GM18498 (cell line): Measurements from ENCODE around the gene TUBGCP2.

ENCODE experiments used
- ATAC-seq: cut with Tn5 transposase; IDR thresholded peaks from one replicate; pipeline ENCODE4 v1.9.1; 2021; ENCODE audit warnings: mild to moderate bottlenecking, moderate library complexity; ENCODE audit not compliant: unreplicated experiment

The TUBGCP2 gene

DNA sequence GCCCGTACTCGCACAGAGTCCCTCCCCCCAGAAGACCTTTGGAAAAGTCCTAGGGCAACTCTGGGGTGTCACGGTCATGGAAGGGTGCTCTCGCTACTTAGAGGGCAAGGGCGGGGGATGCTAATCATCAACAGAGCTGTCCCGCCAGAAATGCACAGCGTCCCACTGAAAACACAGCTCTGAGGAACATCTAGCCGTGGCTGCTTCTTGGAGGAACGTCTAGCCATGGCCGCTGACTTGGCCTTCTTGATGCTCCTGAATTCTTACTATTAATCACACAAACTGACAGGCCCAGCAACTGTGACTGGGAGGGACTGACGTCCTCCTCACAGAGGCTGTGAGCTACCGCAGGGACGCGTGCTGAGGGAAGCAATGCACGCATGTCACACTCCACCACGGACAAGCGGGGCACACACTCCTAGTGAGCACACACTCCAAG is 1.7 kb downstream of the TUBGCP2 start:
- ATAC-seq: no peak

DNA sequence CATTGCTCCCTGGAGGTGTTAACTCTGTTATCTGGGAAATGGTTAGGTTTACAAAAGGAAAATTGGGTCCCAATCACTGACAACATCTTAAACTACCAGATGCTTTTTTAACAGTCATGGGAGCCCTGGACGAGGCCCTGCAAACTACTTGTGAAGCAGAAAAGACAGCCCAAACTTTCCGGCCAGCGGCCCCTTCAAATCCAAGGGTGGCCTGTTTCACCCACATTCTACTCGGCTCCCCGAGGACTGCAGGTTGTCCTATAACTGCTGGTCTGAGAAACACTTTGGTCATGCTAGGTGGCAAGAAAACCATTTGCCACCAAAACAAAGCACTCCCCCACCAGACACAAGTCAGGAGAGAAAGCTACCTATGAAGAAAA is 2.6 kb downstream of the TUBGCP2 start:
- ATAC-seq: no peak

DNA sequence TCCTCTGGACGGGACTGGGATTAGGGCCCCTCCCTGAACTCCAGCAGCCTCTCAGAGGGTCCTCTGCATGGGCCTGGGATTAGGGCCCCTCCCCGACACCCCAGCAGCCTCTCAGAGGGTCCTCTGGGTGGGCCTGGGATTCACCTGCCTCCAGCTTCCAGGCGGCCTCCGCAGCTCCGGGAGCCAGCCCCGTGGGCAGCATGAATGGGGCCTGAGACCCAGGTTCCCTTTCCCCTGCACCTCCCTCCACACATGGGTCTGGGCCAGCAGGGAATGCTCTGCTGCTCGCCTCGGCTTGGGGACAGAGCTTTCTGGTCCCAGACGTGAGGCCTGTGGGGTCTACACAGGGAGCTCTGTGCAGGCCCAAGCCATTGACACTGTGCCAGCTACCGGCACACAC is 5.5 kb downstream of the TUBGCP2 start:
- no peak for ATAC-seq

DNA sequence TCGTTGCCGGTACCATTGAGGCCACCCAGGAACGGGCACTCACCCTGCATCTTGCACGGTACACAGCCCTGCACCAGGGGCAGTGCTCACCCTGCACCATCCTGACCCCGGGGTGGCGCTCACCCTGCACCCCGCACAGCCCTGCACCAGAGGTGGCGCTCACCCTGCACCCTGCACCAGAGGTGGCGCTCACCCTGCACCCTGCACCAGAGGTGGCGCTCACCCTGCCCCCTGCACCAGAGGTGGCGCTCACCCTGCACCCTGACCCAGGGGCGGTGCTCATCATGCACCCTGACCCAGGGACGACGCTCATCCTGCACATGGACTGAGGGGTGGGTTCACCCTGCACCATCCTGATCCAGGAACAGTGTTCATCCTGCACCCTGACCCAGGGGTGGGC is 6.4 kb downstream of the TUBGCP2 start:
- no peak for ATAC-seq

DNA sequence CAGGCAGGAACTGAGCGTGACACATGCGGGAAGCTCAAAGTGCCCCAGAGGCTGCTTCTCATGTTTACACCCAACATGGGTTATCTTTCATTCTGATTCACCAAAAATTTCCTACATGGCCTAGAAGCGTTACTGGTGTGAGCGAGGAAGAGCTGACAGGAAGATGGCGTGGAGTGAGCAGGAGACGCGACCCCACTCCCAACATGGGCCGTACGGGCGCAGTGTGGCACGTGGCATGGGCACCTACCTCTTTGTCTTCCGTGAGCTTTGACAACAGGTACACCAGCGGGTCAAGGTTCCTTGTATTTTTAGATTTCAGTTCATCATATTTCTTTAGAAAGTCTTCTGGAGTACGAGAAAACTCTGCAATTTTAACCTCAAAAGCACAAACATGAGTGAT is 8.9 kb downstream of the TUBGCP2 start:
- no peak for ATAC-seq

DNA sequence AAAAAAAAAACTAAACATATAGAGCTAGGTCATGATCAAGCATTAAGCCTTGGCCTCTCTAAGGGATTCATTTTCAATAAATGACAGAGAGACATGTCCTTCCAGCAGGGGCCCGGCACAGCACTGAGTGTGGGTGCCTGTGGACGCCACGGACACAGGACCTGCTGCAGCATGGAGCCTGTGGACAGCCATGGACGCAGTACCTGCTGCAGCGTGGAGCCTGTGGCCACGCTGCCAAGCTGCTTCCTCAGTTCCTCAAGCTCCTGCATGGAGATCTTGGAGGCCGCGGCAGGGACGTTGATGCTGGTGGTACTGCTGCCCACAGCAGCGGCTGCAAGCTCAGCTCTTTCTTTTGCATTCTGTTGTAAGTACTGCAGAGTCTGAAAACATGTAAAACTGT is 9.4 kb downstream of the TUBGCP2 start:
- no peak for ATAC-seq

DNA sequence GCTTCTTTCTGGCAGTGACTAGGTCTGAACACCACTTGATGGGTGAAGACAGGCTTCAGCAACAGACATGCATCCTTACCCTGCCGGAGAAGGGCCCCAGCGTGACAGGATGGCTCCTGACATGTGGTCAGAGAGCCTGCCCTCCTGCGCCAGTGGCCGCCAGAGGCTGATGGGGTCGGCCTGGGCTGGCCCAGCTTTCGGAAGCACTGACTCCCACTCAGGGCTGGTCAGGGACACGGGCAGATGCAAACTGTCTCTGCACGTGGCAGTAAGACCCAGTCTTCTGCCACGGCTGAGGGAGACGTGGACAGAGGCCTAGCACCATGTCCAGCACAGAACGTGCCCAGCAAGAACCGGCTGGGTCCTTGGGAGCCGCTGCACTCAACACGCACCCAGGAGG is 10.2 kb downstream of the TUBGCP2 start:
- no peak for ATAC-seq

DNA sequence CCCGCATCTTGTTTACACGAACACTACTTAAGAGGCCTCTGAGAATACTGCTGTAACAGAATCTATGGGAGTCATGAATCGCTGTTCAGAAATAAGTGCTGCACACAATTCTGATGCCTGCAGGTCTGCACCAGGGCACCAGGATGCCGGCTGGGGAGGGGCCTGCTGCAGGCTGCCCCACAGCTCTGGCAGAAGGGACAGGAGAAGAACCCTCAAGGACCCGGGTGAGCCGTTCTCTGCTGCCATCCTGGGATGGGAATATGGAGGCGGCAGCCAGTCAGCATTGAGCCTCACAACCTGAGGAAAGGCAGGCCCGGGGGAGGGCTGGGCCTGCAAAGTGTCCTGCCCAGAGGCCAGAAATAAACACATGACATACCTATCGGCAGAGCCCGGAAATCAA is 11.2 kb downstream of the TUBGCP2 start:
- no peak for ATAC-seq

DNA sequence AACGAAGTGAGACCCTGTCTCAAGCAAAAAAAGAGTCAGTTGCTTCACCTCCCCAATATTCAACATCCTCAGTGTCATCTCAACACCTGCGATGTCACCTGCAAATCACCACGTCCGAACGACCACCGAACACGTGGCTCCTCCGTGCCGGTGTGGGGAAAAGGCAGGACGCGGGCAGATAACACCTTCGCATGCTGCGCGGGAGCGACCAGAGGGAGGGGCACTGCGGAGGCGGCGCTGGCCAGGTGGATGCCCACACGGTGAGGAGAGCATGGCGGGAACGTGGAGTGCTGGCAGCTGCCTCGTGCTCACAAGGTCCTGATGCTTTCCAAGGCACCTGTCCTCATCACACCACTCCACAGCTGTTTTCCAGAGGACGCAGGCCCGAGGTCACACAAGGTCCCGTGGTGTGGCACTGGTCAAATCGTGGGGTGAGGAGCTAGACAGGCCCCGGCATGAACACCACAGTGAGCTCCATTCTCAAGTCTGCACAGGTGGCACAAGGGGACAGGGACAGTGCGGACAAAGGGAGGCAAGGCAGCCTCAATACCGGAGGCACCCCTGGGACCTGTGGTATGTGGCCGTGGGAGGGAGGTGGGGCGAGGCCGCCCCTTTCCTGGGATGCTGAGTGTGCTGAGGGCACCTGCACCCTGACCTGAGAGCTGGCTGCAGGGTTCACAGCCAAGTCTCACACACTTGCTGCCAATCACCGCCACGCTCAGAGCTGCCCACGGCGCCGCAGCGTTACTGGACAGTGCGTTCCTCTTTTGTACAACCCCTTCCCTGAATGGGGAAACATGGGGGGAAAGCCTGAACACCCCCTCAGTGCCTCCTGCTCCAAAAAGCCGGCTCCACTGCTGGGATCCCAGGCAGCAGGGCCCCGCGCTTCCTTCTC is 13.0 kb downstream of the TUBGCP2 start:
- no peak for ATAC-seq

DNA sequence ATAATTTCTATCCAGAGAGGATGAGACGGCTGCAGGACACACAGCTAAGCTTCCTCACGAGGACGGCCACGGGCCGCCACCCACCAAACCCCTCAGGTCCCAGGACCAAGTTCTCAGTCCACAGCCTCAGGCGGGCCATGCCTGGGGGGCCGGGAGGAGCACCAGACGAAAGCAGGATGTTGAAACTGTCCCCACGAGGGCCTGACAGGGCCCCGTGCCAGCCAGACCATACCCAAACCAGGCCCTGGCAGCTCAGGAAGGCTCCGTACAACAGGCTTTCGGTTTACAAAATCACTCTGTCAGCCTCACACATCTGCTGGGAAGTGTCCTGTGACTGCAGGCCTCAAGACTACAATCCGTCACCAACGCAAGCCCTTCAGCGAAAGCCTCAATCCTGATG is 14.5 kb downstream of the TUBGCP2 start:
- ATAC-seq: no peak

DNA sequence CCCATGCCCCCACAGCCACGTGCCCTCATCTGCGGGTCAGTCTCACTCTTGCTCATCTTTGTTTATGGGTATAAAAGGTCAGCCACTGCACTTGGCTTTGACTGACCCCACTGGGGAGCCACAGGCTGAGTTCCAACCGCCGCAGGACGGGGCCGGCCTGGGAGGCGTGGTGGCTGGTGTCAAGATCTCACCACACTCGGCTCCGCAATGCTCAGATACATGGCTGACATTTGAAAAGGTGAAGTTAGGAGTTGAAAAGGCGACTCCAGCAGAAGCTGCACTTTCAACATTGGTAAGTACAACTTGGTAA is 14.9 kb downstream of the TUBGCP2 start:
- ATAC-seq: no peak

DNA sequence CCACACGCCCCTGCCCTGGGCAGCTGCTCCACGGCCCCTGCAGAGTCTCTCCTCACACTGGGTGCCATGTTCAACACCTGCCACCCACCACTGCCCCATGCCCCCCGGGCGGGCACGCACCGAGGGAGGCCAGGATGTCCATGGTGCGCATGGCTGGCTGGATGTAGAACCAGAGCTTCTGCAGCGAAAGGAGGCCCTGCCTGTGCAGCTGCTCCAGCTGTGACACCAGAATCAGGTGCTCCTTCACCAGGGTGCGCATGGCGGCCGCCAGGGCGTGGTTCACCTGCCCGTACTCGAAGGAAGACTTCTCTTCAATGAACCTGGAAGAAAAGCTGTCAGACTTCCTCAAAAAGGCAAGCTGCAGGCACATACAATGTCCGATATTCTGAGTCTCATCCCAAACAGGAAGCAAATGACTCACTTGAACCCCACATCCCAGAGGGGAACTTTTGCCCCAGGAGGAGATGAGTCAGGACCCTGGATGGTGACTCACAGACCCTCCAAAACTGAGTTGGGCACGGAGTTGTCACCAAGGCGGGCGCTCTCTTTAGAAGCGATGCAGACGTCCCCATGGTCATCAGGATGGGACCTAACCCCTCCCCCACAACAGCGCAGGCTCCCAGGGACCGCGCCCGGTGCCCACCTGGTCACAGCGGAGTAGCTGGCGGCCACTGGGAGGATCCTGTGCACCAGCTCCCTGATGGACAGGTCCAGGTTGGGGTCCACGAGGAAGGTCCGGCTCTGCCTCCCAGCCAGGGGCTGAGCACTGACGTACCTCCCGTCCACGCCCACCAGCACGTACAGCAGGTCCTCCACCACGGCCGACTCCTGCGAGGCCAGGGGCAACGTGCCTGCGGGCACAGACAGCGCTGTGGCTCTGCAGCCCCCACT is 15.5 kb downstream of the TUBGCP2 start:
- no peak for ATAC-seq

DNA sequence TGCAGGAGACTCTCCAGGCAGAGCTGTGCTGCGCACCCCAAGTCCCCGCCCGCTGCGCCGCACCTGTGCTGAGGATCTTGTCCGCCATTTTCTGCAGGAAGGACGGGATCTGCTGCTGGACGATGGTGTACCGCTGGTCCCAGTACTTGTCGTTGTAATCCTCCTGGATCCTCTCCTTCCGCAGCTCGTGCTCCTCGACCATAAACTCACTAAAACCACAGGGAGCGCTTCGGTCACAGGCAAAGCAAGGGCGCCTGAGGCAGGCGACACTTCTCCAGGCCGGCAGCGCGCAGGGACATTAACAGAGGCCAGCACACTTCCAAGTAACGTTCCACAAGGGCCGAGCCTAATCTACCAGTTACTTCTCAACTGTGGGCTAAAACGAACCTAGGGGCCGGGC is 18.9 kb downstream of the TUBGCP2 start:
- no peak for ATAC-seq

DNA sequence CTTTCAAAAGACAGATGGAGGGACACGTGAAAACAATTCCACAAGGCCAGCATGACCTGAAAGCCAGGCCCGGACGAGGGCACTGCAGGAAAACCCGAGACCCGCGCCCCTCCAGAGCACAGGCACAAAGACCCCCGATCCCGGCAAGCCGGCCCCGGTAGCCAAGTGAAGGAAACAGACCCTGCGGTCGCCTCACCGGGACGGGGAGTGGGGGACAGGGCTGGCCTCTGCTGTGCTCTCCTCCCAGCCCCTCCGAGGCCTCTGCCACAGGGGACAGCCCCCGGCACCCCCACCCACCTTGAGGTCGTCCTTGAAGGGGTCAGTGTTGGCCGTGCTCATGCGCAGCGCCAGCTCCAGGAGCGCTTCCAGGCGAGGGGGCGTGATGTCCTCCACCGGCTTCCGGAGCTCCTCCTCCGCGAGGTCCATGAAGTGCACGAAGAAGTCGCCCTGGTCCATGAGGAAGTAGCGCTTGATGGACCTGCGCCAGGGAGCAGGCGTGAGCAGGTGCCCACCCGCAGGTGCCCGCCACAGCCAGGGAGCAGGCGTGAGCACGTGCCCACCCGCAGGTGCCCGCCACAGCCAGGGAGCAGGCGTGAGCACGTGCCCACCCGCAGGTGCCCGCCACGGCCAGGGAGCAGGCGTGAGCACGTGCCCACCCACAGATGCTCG is 20.7 kb downstream of the TUBGCP2 start:
- ATAC-seq: no peak

DNA sequence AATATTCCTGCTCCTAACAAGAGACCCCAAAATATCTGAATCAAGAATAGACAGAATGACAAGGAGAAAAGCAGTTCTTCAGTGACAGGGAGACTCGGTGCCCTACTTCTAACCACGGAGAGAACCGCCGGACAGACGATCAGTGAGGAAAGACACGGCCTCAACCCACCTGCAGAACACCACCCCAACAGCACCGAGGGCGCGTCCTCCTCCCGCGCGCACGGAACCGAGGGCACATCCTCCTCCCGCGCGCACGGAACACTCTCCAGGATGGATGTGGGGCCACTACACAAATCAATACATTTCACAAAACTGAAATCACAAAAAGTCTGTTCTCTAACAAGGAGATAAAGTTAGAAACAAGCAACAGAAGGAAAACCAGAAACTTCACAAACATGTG is 22.3 kb downstream of the TUBGCP2 start:
- no peak for ATAC-seq

DNA sequence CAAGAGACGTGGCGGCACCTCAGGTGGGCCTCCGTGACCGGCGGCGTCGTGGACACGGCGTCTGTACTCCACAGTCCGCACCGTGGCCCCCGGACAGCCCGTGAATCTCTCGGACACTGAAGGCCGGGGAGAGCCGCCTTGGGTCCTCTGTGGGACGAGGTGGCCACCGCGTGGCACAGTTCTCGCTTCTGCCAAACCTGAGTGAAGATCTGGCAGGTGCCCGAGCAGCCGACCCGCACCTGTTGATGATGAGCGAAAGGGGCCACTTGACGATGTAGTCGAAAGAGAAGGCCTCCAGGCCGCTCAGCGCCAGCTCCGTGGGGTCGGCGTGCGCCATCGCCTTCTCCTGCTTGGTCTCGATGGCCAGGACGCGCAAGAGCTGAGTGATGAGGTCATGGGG is 23.5 kb downstream of the TUBGCP2 start:
- ATAC-seq: no peak

DNA sequence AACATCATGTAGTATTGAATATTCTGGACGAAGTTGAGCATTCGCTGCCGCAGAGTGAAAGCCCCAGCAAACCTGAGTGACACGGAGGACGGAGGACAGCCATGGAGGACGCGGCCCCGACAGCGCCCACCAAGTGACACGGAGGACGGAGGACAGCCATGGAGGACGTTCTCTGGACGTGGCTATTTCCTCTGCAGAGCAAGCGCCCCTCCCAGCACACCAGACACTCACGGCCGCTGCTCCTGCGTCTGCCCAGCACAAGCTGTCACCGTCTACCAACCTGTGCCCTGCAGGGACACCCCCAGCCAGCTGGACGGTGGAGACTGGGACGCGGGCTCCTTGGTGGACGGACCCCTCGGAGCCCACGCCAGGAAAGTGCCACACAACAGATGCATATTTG is 24.7 kb downstream of the TUBGCP2 start:
- no peak for ATAC-seq

DNA sequence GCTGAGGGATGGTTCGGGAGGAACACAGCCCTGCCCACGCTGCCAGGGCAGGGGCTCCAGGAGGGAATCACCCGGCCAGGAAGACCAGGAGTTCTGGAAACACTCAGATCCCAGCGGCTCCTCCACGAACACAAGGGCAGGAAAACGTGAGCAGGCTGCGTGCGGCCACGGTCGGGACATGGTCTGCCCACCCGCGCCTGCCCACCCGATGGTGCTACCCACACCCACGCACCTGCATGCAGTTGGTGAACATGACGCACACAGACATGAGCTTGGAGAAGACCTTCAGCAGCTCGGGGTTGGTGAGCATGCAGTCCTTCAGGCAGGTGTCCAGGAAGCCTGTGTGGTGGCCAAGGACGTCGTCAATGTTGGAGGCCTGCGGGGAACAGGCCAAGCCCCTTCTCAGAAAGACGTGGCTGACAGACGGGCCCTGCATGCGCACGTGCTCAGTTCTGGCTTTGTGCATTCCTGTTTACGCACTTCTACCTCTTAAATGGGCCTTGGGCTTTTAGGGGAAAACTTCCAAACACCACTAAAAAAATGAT is 25.8 kb downstream of the TUBGCP2 start:
- no peak for ATAC-seq

DNA sequence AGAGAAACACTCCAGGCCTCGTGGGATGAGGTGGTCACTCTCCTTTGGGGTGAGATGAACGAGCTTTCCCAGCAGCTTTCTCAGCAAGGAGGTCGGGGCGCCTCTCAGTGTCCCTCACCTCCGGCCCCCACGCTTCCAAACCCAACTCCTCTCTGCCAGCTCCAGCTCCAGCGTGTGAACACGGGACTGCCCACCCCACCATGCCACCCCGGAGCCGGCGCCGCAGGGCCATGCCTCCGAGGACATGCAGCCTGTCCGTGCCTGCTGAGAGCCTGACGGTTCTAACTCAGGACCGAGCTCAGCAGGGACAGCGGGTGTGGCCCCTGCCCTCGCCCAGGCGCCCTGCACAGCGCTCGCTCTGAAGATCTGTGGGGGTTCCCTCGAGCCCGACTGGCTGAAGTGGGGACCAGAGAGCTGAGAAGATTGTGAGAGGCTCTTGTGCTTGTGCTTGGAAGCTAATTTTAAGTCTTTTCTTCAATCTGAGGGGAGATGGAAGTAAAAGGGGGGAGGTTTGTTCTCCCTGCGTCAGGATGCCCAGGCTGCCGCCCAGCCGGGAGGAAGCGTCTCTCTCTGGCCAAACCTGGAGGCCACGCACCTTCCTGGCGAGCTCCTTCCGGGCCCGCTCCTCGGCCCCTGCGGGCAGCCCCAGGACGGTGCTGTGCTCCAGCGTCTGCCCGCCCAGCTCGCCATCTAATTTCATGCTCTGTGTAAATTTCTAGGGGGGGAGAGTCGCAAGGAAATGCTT is 26.9 kb downstream of the TUBGCP2 start:
- ATAC-seq: no peak

DNA sequence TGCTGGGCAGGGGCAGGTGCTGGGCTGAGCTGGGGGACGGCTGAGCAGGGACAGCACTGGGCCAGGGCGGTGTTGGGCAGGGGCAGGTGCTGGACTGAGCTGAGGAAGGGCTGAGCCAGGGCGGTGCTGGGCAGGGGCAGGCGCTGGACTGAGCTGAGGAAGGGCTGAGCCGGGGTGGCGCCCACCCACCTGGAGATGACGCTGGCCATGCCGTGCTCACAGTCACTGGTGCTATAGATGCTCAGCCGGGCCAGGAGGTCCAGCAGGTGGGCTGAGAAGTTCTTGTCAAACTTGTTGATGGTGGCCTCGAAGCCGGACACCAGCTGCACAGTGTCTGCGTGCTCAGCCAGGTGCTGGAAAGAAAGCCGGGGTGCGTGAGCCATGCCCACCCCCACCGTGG is 27.6 kb downstream of the TUBGCP2 start:
- no peak for ATAC-seq
